NCI-H2171 (cell line): ENCODE results near the gene CYBRD1.

ENCODE experiments used
- DNase-seq: peaks from one replicate; lab custom pipeline; 2025; lab: John Stamatoyannopoulos, UW

The CYBRD1 gene

DNA sequence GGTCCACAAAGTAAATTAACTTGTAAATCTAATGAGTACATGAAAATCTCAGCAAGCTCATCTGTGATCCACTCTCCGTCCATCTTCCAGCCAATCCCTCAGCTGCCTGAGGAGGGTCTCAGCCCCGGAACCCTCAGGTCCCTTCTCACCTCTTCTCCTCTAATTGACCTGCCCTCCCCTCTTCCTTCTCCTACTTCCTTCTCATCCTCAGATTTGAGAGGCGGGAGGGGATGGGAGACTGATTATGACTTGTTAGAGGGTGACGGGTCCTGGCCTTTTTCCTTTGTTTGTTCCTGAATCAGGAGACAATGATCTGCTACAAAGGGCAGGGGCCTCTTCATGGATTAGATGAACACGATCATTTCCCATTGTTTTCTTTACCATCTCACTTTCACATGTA lies 80.1 kb downstream of the CYBRD1 start:
- DNase-seq, result no peak
